Stimulated activated CD8-positive, alpha-beta memory T cell treated with anti-CD3 and anti-CD28 coated beads, Interleukin-15, amount 100 ng/mL, for 24 hours (primary cell): ENCODE results near the gene DDHD1.
"Not testable (repeated sequence)": the region's sequence is repeated elsewhere in the genome, so short reads cannot be mapped to it uniquely, and the experiment has no call there.

Experiments used
- DNase-seq: peaks from one replicate; pipeline ENCODE4 v3.0.0-alpha.2; 2020; ENCODE audit warnings: low read depth

Gene DDHD1

GRCh38 chr14:53152184-53152886, 788 bp downstream of the DDHD1 start:
- peak; percentile 26 for DNase-seq

GRCh38 chr14:53151523-53152183, 1.5 kb downstream of the DDHD1 start:
- DNase-seq: peak; percentile 9

- no peak for DNase-seq
Observed at GRCh38 chr14:53149668-53150316, 3.3 kb downstream of the DDHD1 start.

- no peak for DNase-seq
Observed at GRCh38 chr14:53148671-53149070, 4.5 kb downstream of the DDHD1 start.

GRCh38 chr14:53147893-53148292, 5.2 kb downstream of the DDHD1 start:
- no peak for DNase-seq

- DNase-seq: no peak
Observed at GRCh38 chr14:53147208-53147607, 5.9 kb downstream of the DDHD1 start.

GRCh38 chr14:53146739-53147138, 6.4 kb downstream of the DDHD1 start:
- DNase-seq: no peak

- no peak for DNase-seq
Observed at GRCh38 chr14:53144244-53144643, 8.9 kb downstream of the DDHD1 start.

- DNase-seq: no peak
Observed at GRCh38 chr14:53140585-53140984, 12.5 kb downstream of the DDHD1 start.

- no peak for DNase-seq
Observed at GRCh38 chr14:53137568-53138203, 15.4 kb downstream of the DDHD1 start.

GRCh38 chr14:53130491-53130890, 22.6 kb downstream of the DDHD1 start:
- not testable (repeated sequence) for DNase-seq

GRCh38 chr14:53128303-53129028, 24.7 kb downstream of the DDHD1 start:
- DNase-seq: no peak

- DNase-seq: no peak
Observed at GRCh38 chr14:53127832-53128231, 25.3 kb downstream of the DDHD1 start.

- no peak for DNase-seq
Observed at GRCh38 chr14:53127151-53127550, 26.0 kb downstream of the DDHD1 start.

GRCh38 chr14:53126731-53127130, 26.4 kb downstream of the DDHD1 start:
- DNase-seq: no peak

GRCh38 chr14:53124786-53125185, 28.3 kb downstream of the DDHD1 start:
- no peak for DNase-seq

GRCh38 chr14:53121419-53121818, 31.7 kb downstream of the DDHD1 start:
- DNase-seq: not testable (repeated sequence)

GRCh38 chr14:53117479-53117878, 35.6 kb downstream of the DDHD1 start:
- DNase-seq: not testable (repeated sequence)

- no peak for DNase-seq
Observed at GRCh38 chr14:53113989-53114388, 39.1 kb downstream of the DDHD1 start.

- no peak for DNase-seq
Observed at GRCh38 chr14:53110096-53110495, 43.0 kb downstream of the DDHD1 start.

- DNase-seq: no peak
Observed at GRCh38 chr14:53109105-53110041, 43.8 kb downstream of the DDHD1 start.
